Glomerular visceral epithelial cell (primary cell): ENCODE data around the gene TAF11.
"Not testable (repeated sequence)": the region's sequence is repeated elsewhere in the genome, so short reads cannot be mapped to it uniquely, and the experiment has no call there.

Experiments used
- DNase-seq: peaks from one replicate; pipeline ENCODE4 v3.0.0-alpha.2; 2016; ENCODE audit errors: extremely low spot score

Gene TAF11, protein sequence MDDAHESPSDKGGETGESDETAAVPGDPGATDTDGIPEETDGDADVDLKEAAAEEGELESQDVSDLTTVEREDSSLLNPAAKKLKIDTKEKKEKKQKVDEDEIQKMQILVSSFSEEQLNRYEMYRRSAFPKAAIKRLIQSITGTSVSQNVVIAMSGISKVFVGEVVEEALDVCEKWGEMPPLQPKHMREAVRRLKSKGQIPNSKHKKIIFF

DNA sequence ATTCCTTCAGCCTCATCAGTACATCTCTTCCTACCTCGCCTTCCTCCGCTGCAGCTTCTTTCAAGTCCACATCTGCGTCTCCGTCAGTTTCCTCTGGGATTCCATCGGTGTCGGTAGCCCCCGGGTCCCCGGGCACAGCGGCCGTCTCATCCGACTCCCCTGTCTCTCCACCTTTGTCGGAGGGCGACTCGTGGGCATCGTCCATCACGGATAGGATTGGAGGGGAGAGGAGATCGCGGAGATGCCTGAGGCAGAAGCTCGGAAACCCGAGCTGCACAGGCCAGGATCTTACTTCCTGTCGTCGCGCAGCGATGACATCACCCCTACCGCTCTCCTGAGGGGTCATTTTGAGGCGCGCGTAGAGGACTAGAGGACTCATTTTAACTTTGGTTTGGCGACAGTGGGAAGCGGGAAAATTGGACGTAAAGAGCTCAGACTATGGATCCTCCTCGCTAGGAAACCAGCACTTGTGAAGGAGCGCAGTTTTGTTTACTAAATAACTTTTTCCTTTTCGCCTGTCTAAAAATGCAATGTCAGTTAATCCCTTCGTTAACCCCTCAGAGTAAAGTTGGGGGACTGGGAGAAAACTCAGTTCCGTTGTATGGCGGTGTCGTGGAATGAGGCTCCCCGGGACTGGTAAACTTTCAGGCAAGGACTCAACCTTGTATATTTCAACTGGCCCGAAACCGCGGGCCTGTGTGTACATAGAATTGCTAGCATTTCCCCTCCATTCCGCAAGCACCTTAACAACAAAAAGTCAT lies at the start of gene TAF11:
TSS of gene TAF11 (minus strand) at position 290 of the 761 bp plus-strand sequence. CDS start at position 205, 85 bp downstream.
- DNase-seq: peak; percentile 91

DNA sequence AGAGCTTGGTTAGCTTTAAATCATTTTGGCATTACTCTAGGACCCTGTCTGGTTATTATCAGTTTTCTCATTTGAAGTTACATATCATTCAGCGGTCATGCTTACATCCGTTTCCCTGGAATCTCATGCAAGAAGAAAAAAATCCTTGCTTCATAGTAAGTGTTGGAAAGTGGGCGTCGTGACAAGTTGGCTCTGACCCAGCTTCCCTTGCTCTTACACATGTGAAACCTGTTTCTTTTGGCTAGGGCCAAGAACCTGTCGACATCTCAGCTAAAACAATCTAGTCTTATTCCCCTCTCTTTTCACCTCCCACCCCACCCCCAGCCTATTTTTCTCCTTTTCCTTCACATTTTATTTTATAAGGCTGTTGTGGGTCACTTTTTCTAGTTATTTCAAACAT lies 46.7 kb upstream of the TAF11 start:
- DNase-seq: no peak

DNA sequence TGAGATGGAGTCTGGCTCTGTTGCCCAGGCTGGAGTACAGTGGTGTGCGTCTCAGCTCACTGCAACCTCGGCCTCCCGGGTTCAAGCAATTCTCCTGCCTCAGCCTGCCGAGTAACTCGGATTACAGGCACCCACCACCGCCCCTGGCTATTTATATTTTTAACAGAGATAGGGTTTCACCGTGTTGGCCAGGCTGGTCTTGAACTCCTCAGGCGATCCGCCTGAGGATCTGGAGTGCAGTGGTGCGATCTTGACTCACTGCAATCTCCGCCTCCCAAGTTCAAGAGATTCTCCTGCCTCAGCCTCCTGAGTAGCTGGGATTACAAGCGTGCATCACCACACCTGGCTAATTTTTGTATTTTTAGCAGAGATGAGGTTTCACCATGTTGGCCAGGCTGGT lies 44.4 kb upstream of the TAF11 start:
- DNase-seq: not testable (repeated sequence)

DNA sequence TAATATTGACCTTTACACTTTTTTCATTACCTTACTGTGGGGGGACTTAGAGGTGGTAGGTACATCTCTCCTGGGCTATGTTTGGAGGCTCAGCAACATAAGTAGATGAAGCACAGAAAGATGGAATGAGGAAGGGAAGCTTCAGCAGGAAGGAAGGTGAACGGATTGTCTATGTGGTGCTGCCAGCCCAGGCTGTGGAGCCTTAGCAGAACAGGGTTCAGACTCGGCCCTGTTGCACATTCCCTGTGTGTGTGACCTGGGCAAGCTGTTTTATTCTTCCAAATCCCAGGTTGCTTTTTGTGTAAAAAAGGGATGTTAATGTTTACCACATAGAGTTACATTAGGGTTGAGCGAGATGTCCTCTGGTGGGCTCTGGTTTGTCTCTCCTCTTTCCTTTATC lies 42.4 kb upstream of the TAF11 start:
- no peak for DNase-seq

DNA sequence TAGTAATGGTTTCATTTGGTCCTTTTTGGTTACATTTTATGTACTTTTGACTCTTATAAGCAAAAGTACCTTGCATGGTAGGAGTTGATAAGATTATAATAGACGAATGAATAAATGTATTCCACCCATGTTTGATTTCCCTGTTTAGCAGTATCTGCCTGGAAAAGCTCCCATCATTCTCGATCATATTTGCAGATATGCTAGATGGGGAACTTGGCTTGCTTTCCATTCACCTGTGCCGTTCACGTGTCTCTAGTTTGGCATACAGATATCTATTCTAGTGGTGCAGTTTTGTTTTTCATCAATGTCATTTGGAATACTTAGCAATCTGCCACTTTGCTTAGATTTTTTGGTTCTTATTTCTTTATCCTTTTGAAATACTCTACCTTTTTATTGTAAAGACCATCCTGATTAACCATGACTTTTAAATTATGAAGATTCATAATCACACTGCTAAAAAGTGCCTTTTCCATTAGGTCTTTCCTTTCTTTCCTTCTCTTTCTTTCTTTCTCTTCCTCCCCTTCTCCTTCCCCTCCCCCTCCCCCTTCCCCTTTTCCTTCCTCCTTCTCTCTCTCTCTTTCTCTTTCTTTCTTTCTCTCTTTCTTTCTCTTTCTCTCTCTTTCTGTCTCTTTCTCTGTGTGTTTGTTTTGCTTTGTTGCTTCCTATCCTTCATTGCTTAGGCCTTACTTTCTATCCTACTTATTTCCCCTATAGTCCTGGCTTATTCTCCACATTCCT lies 41.6 kb upstream of the TAF11 start:
- DNase-seq: no peak

DNA sequence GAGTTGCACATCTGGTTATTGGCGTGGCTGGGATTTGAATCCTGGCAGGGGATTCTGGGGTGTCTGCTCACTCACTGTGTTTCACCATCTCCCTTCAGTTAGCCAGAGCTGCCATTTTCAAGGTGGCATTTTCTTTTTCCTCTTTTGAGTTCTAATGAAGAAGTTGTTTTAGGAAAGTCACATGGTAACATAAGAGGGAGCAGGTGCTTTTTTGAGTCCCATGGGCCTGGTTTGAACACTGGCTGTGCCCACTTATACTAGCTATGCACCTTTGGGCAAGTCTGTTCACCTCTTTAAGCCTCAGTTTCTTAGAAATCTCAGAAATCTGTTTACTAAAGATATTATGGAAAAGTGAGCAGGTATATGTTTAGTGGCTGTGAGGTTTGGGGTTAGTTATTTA lies 40.9 kb upstream of the TAF11 start:
- no peak for DNase-seq

DNA sequence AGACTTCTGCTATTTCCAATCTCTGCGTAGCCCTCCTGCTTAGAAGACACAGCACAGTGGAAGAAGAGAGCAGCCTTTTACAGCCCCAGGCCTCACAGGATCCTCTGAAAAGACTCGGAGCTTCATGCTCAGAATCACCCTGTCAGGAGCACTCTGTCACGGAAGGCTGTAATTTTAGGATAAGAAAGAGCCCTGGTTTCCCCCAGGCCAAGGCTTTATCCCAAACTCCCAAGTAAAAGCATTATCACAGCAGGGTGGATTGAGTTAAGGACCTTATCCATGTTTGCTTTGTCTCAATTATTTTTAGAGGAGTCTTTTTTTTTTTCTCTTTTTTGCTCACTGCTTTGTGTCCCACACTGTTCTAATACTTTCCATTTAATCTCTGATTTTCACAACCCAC lies 40.4 kb upstream of the TAF11 start:
- DNase-seq: no peak

DNA sequence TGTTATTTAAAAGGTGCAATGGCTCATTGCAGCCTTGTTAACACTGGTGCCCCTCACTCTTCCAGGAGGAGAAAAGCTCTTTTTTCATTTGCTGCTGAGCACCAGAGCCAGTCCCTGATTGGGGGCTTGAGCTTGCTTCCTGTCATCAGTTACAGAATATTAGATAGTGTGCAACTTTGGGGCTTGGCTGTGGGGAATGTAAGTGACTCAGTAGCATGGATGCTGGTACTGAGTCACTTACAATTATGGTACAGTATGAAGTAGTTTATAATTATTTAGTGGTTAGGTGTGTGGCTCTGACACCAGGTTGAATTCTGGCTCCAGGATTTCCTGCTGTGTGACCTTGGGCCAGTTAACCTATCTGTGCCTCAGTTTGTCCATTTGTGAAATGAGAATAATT lies 38.8 kb upstream of the TAF11 start:
- DNase-seq: peak; percentile 49

DNA sequence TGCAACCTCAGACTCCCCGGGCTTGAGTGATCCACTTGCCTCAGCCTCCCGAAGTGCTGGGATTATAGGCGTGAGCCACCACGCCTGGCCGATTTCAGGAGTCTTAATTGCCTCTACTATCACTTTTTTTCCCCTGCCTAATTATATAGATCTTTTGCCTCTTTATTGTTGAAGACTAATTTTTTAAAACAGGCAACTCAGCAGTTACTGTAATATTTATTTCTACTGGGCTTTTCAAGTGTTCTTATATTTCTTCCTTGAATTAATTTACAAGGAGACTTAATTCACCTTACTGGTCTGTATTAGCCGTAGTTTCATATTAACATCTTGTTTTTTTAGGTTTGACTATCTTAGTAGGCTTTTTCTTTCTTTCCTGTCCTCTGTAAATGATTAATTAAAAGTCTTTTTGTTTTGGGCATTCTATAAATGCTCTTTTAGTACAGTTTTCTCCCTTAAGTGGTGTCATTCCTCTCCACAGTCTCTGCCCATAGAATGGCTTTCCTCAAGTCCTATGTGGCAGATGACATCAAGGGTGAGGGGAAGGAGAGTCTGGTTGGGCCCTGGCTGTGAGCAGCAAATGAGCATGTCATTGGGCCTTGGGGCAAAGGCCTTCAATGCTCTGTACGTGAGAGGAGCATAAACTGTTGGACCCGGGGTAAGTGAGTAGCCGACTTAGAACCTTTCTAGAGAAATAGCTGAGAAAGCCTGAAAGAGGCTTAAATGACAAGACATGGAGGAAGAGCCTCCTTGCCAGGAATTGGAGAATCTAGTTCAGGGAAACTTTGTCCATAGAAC lies 37.2 kb upstream of the TAF11 start:
- no peak for DNase-seq

DNA sequence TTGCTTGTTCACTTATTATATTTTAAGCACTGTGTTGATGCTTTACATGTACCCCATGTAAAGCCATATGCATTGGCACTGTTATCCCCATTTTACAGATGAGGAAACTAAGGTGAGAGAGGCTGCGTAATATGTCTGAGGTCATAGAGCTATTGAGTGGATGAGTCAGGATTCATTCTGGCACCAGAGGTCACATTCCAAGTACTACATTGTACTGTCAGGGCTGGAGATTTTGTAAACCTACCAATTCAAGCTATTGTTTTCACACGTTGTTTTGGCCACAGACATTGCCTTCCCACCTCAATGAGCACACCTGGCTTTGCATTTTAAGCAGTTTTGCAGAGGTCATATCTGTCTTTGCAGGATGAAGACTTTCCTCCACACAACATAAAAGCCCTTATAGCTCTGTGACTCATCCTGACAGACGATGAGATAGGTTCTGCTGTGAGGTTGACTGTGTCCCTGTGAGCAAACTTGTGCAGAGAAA lies 34.4 kb upstream of the TAF11 start:
- DNase-seq: peak; percentile 73

DNA sequence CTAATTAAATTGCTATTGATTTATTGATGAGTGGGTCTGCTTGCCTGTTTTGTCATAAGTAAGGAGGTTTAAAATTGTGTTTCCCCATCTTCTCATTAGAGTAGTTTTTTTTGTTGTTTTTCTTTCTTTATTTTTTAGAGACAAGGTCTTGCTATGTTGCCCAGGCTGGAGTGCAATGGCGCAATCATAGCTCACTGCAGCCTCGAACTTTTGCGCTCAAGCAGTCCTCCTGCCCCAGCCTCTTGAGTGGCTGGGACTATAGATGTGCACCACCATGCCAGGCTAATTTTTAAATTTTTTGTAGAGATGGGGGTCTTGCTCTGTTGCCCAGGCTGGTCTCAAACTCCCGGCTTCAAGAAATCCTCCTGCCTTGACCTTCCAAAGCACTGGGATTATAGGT lies 32.3 kb upstream of the TAF11 start:
- no peak for DNase-seq

DNA sequence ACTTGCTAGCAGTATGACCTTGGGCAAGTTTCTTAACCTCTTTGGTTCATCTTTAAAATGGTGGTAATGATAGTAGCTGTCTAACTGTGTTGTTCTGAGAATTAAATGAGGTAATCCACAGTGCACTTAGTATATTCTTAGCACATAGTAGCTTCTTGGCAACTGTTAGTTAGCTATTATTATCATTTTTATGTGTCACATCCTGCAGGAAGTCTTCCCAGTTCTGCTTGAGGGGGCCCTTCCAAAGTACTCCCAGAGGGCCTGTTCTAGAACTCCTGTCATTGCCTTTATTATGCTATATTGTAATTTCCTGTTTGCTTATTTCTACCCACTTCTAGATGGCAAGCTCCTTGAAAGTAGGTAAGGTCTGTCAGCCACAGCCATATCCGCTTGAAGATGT lies 31.8 kb upstream of the TAF11 start:
- peak; percentile 44 for DNase-seq

DNA sequence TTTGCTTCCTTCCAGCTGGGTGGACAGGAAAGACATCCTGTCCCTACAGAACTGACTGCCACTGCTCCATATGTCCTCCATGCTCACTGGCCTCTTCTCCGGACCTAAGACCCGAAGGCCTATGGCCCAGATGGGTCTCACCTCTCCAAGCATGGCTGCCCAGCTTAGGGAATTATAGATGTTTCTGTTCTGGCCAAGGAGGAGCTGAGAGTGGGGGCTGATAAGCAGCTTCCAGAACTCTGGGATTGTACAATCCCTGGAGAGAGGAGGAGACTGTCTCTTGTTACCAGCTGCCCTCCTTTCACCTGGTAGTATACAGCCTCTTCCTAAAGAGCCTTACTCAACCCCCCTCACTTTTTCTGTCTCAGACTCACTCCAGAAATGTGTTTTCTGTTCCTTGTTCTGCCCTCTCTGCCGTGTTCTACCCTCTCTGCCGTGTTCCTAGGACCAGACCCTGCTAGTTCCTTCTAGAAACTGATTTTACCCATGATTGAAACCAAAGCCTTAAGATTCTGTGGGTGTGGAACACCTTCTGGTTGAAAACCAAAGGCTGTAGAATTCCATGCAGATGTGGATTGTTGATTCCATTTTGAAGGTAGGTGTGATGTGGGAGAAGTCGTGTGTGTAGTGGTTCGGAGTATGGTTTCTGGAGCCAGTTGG lies 29.9 kb upstream of the TAF11 start:
- DNase-seq: no peak

DNA sequence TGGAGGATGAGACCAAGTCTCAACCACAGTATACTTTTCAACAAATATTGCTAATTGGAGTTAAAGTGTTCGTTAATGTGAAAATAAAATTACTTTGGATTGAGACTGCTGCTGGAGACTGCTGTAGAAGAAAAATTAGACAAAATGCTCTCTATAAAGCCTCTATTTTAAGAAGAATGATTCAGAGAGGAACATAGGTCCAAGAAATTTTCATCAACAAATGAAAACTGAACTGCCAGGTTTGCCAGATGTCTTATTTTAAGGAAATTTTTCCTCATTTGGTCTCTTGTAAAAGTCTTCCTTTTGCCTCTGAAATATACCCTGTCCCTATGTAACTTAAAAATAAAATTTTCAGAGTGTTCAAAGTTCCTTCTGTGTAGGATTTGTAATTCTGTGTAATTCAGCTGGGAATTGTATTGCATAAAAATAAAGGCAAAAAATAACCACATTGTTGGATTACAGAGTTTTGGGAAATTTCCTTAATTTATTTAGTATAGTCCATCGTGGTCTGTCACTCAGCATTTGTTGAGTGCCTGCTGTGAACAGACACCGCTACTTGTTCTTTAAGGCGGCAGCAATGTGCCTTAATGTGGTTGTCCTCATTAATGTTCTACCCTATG lies 28.6 kb upstream of the TAF11 start:
- no peak for DNase-seq

DNA sequence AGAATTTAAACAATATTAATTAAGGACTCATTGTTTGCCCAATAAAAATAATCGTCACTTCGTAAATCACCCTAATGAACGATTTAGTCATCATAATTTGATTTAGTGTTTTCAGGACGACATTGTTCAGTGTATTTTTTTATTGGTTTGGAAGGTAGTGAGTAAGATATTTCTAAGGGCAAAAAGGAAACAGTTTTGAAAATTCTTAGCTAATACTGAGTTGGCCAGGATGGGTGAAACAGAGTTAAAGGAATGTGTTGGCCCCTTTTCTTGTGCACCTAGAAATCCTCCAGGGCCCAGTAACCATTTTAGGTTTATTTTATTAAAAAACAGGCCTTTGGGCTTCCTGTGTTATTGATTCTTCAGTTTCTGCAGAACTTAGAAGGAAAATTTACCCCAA lies 26.5 kb upstream of the TAF11 start:
- no peak for DNase-seq

DNA sequence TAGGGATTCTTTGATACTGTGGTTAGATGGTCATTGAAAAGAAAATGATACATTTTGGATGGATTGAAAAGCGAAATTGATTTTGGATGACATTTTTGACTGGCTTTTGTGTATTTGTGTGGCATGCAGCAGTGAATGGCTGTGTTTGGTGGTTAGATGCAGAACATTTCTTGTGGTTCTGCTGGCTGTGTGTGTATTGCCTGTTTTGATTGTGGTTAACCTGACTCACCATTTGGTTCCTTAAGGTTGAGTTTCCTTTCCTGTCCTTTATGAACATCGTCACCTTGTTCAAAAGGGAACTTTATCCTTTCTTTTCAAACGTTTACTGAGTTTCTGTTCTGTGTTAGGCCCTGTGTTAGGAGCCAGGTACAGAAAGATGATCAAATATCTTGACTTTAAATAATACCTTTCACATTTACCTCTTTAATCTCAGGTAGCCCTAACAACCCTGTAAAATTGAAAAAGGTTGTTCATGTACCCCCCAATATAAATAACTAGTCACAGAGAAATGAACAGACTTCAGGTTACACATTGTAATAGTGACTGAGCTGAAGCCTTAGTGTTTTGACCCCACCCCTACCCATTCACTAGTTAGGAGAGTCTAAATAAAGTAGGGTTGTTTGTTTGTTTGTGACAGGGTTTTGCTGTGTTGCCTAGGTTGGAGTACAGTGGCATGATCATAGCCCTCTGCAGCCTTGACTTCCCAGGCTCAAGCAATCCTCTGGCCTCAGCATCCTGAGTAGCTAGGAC lies 25.0 kb upstream of the TAF11 start:
- peak; percentile 70 for DNase-seq

DNA sequence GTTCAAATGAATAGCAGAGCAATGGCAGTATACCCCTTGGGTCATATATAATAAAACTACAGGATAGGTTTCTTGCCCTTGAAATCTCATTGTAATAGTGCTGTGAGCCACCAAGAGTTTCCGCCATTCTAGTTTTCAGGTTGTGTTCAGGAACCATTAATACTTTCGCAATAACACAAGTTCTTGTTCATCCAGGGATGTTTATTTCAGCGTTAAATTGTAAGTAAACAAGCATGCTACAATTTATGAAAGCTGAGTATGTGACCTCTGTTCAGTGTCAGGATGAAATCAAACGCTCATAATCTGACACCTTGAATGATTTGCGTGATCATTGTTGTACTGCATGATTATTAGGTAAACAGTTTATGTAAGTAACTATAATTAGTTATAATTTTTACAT lies 24.0 kb upstream of the TAF11 start:
- no peak for DNase-seq

DNA sequence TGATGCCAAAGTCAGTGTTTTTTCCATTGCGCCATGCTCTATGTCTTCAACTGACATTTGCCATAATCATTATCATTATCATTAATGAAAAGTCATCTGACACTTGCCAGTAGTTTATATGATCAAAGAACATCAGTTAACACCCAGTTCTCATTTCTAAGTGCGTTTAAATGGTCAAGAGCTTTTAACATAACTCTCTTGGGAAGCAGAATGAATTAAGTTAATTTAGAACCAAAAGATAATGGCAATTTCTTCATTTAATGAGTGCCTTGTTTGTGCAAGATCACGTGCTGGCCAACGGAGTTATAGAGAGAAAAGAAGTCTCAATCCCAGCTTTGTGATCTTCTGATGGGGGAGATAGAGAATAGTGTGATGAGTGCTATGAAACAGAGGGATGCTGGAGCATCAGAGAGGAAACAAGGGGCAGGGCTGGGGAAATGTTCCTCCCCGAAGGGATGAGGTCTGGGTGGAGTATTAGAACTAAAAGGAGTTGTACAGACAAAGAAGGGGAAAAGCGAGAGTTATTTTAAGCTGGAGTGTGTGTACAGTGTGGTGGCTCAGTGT lies 21.6 kb upstream of the TAF11 start:
- DNase-seq: no peak

DNA sequence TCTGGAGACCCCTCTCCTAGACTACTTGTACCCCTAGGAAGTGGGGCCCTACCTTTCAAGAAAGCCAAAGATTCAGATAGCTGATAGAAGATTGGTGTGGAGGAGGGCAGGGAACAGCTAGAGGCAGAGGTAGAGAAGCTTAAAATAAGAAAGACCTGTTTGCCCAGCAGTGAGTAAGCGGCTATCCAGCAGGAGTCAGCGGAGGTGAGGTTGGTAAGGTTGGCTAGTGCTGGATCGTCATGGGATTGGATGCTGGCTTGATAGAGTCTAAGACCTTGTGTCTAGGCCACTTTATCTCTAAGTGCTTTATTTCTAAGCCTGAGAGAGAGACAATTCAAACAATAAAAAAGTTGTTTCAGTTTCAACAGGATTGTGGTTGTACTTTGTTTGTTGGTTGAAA lies 20.4 kb upstream of the TAF11 start:
- DNase-seq: no peak

DNA sequence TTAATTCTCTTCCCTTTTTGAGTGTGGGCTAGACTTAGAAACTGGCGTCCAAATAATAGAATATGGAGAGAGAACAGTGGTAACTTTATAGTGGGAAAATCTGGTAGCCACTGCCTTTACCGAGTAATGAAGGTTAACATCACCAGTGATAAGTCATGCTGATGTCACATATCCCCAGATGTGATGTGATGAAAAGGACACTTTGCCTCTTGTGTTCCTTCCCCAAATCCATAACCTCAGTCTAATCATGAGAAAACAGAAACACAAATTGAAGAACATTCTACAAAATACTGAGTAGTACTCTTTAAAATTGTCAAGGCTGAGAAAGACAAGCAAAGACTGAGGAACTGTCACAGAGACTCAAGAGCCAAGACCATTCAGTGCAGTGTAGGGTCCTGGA lies 19.0 kb upstream of the TAF11 start:
- DNase-seq: no peak
